HepG2 (cell line): ENCODE measurements around the gene SOCS7. TPM values are rescaled to one million over a fixed set of nuclear protein-coding genes. Genes with fewer than 3 reads are reported as not detected.

ENCODE experiments used
- ARID4A ChIP-seq: sonication (generic); formaldehyde crosslinking; IDR thresholded peaks from 2 replicates; pipeline ENCODE4 v1.5.0; 2020; ENCODE audit warnings: mild to moderate bottlenecking, missing genetic modification reagents, borderline replicate concordance
- ATF5 ChIP-seq: sonication (generic); formaldehyde crosslinking; IDR thresholded peaks from 2 replicates; pipeline ENCODE4 v1.4.0; 2020; ENCODE audit warnings: mild to moderate bottlenecking, low read depth, missing genetic modification reagents
- CEBPG ChIP-seq: IDR thresholded peaks from 2 replicates; pipeline ENCODE4 v1.6.1; 2016
- DNMT3B ChIP-seq: conservative IDR thresholded peaks from 2 replicates; pipeline ENCODE4 v1.6.1; 2016; ENCODE audit warnings: missing biosample characterization, control low read depth
- FOXK2 ChIP-seq: fragments of 450-650 bp; IDR thresholded peaks from 2 replicates; pipeline ENCODE4 v1.6.1; 2016
- HES4 ChIP-seq: sonication (generic); formaldehyde crosslinking; IDR thresholded peaks from 2 replicates; pipeline ENCODE4 v1.9.0; 2021; ENCODE audit warnings: mild to moderate bottlenecking, missing genetic modification reagents, borderline replicate concordance
- HOXA5 ChIP-seq: sonication (generic); formaldehyde crosslinking; IDR thresholded peaks from 2 replicates; pipeline ENCODE4 v1.4.0; 2020; ENCODE audit warnings: missing genetic modification reagents
- NCOA1 ChIP-seq: sonication (generic); formaldehyde crosslinking; IDR thresholded peaks from 2 replicates; pipeline ENCODE4 v1.9.0; 2021; ENCODE audit warnings: missing genetic modification reagents
- NCOA2 ChIP-seq: sonication (generic); formaldehyde crosslinking; IDR thresholded peaks from 2 replicates; pipeline ENCODE4 v1.8.0; 2022; ENCODE audit warnings: inconsistent platforms
- NR2C2 ChIP-seq: sonication (generic); formaldehyde crosslinking; IDR thresholded peaks from 2 replicates; pipeline ENCODE4 v1.4.0; 2020; ENCODE audit warnings: missing genetic modification reagents, mild to moderate bottlenecking, moderate library complexity, borderline replicate concordance
- PBX2 ChIP-seq: IDR thresholded peaks from 2 replicates; pipeline ENCODE4 v1.6.1; 2016; ENCODE audit warnings: control low read depth
- RAD21 ChIP-seq: fragments of 450-650 bp; formaldehyde crosslinking; IDR thresholded peaks from 2 replicates; pipeline ENCODE4 v1.5.0; 2020; ENCODE audit warnings: mild to moderate bottlenecking
- TBL1XR1 ChIP-seq: fragments of 150-350 bp; IDR thresholded peaks from 2 replicates; pipeline ENCODE4 v1.6.1; 2014; ENCODE audit warnings: borderline replicate concordance, low read length; ENCODE audit not compliant: partially characterized antibody
- ZBTB14 ChIP-seq: sonication (generic); formaldehyde crosslinking; IDR thresholded peaks from 2 replicates; pipeline ENCODE4 v1.4.0; 2020; ENCODE audit warnings: missing genetic modification reagents
- ZNF34 ChIP-seq: sonication (generic); formaldehyde crosslinking; IDR thresholded peaks from 2 replicates; pipeline ENCODE4 v1.4.0; 2020; ENCODE audit warnings: mild to moderate bottlenecking, missing genetic modification reagents, borderline replicate concordance
- ZNF776 ChIP-seq: sonication (generic); formaldehyde crosslinking; IDR thresholded peaks from 2 replicates; pipeline ENCODE4 v1.4.0; 2020; ENCODE audit warnings: mild to moderate bottlenecking, missing genetic modification reagents
- ZNF878 ChIP-seq: sonication (generic); formaldehyde crosslinking; IDR thresholded peaks from 2 replicates; pipeline ENCODE4 v1.8.1; 2023; ENCODE audit warnings: mild to moderate bottlenecking, missing genetic modification reagents, moderate library complexity
- ZSCAN31 ChIP-seq: sonication (generic); formaldehyde crosslinking; IDR thresholded peaks from 2 replicates; pipeline ENCODE4 v1.5.0; 2020; ENCODE audit warnings: low read depth, mild to moderate bottlenecking, missing genetic modification reagents
- ZUFSP ChIP-seq: sonication (generic); formaldehyde crosslinking; IDR thresholded peaks from 2 replicates; pipeline ENCODE4 v1.9.0; 2021; ENCODE audit warnings: missing genetic modification reagents, mild to moderate bottlenecking, borderline replicate concordance
- polyA plus RNA-seq, 8 experiments: library from polyadenylated mRNA; depleted of rRNA in 3 of 8; stranded (reverse) in 7 of 8; unstranded in 1 of 8; fragments of >200 nt; fragmentation: Illumina TruSeq in 4 of 8; extraction: Trizol in 4 of 8; gene quantifications; 2 replicates each; pipeline versions ENCODE4 v1.2.1 to v1.2.3, GENCODE V29; 2011 to 2016; ENCODE audit warnings: low read depth in 4 of 8, missing spikeins in 1 of 8, mixed read lengths in 1 of 8; ENCODE audit not compliant: insufficient read depth in 1 of 8
- total RNA-seq, 5 experiments: library from RNA; depleted of rRNA; stranded (reverse); fragments of >200 nt; fragmentation: Illumina TruSeq; extraction: Trizol; gene quantifications; 2 replicates each; pipeline ENCODE4 v1.2.3, GENCODE V29; 2016; ENCODE audit warnings: low read depth in 1 of 5

SOCS7 gene
- total and polyA plus RNA-seq, 2 of the 13 experiments (the other 11 are each of a cell fraction or from before 2014, with no cell fraction given): 19.2 to 24.2 TPM

- TF ChIP-seq PBX2 (0 out of 2 replicates have a peak, but pooled peaks have one; percentile 24), NCOA1 (no peak), HES4 (CRISPR knock-in tag) (0 out of 2 replicates have a peak, but pooled peaks have one; percentile 47), ATF5 (peak; percentile 84; the same call in 1 of the 2 replicates), ZSCAN31 (CRISPR knock-in tag) (peak; percentile 80; the same call in 1 of the 2 replicates), RAD21 (no peak), ARID4A (CRISPR knock-in tag) (peak; percentile 81), DNMT3B (CRISPR knock-in tag) (peak; percentile 59; the same call in 1 of the 2 replicates), ZNF776 (peak; percentile 12; the same call in 1 of the 2 replicates), CEBPG (CRISPR knock-in tag) (peak; percentile 99), NCOA2 (CRISPR knock-in tag) (peak; percentile 21), ZNF34 (CRISPR knock-in tag) (0 out of 2 replicates have a peak, but pooled peaks have one; percentile 68), HOXA5 (CRISPR knock-in tag) (peak; percentile 38; the same call in 1 of the 2 replicates), ZBTB14 (CRISPR knock-in tag) (no peak), ZNF878 (peak; percentile 85), FOXK2 (no peak), TBL1XR1 (no peak), NR2C2 (peak; percentile 66), ZUFSP (no peak)
Observed at GRCh38 chr17:38415250-38416194, 63.9 kb downstream of the SOCS7 start (continued).
